ENCODE measurements around the gene CHTOP.

GRCh38 chr1:153587314-153587713 lies 46.6 kb upstream of the CHTOP start:
- TF ChIP-seq CTCF (IDR thresholded peaks at IDR 0.05) (no peak), POLR2A (IDR thresholded peaks at IDR 0.05) (no peak)

All from right lobe of liver (tissue), 4 donors.